RWPE1 (cell line): ENCODE results near the gene RAB29.
"Not testable (repeated sequence)": the region's sequence is repeated elsewhere in the genome, so short reads cannot be mapped to it uniquely, and the experiment has no call there.

Source experiments
- CTCF ChIA-PET: fragments of 350-600 bp; sonication (Branson Sonifier 250); formaldehyde crosslinking; extraction: SDS; loops from one replicate; lab custom pipeline; 2021; lab: Yijun Ruan, JAX
- POLR2A ChIA-PET: fragments of 400-600 bp; formaldehyde crosslinking; extraction: SDS; loops from one replicate; lab custom pipeline; 2020; ENCODE audit warnings: antibody characterized with exemption; ENCODE audit not compliant: low non-redundant PET; lab: Yijun Ruan, JAX
- DNase-seq: peaks from one replicate; pipeline ENCODE4 v3.0.0; 2012; ENCODE audit warnings: low spot score
- H3K27ac ChIP-seq: fragments of 450-650 bp; 2 replicates; pipeline ENCODE4 v1.5.1; 2017
- CTCF ChIP-seq: fragments of 450-650 bp; conservative IDR thresholded peaks from 2 replicates; pipeline ENCODE4 v1.5.1; 2017; ENCODE audit warnings: low read depth, mild to moderate bottlenecking

Gene RAB29

GRCh38 chr1:205775015-205775716 lies at the start of gene RAB29:
Gene RAB29, minus strand, starts transcription at chr1:205775482. Its CDS starts 526 bp downstream, at chr1:205774956.
- peak; percentile 86 for DNase-seq
- peak within 1 kb of the TSS; percentile 77 for H3K27ac ChIP-seq
- ChIA-PET CTCF (interaction anchor here (1.3 kb wide), 1 partner anchor 183 kb away, joined by 4 read pairs; no protein-coding TSS in a partner anchor), POLR2A (interaction anchor here (0.7 kb wide), 1 partner anchor 410 kb away, joined by 3 read pairs; no protein-coding TSS in a partner anchor)
- no peak for TF ChIP-seq CTCF

- no peak for TF ChIP-seq CTCF
- ChIA-PET CTCF (no interaction called here), POLR2A (interaction anchor here (0.6 kb wide), 1 partner anchor 9 kb away, joined by 6 read pairs; no protein-coding TSS in a partner anchor)
- no peak overlapping the region for H3K27ac ChIP-seq
- DNase-seq, result no peak
Observed at GRCh38 chr1:205824180-205824579, 48.9 kb upstream of the RAB29 start.

GRCh38 chr1:205823260-205823659 lies 48.0 kb upstream of the RAB29 start:
- DNase-seq, H3K27ac ChIP-seq, POLR2A ChIA-PET, CTCF ChIA-PET: not testable (repeated sequence)

- ChIA-PET POLR2A (no interaction called here), CTCF (no interaction called here)
- H3K27ac ChIP-seq, result no peak overlapping the region
- no peak for DNase-seq
- TF ChIP-seq CTCF, result no peak
Observed at GRCh38 chr1:205822397-205822796, 47.1 kb upstream of the RAB29 start.

GRCh38 chr1:205817988-205818387 lies 42.7 kb upstream of the RAB29 start:
- no peak for TF ChIP-seq CTCF
- ChIA-PET POLR2A (no interaction called here), CTCF (no interaction called here)
- H3K27ac ChIP-seq, result no peak overlapping the region
- DNase-seq, result no peak

GRCh38 chr1:205817364-205817763 lies 42.1 kb upstream of the RAB29 start:
- no peak for TF ChIP-seq CTCF
- DNase-seq, result no peak
- no peak overlapping the region for H3K27ac ChIP-seq
- POLR2A ChIA-PET, result no interaction called here
- CTCF ChIA-PET, result interaction anchor here (1.0 to 1.2 kb wide), 2 partner anchors 10 to 47 kb away, joined by 3 read pairs; no protein-coding TSS in a partner anchor

- peak overlapping the region; percentile 76 for H3K27ac ChIP-seq
- no peak for TF ChIP-seq CTCF
- CTCF ChIA-PET, result no interaction called here
- no peak for DNase-seq
- POLR2A ChIA-PET, result no interaction called here
Observed at GRCh38 chr1:205813755-205814058, 38.4 kb upstream of the RAB29 start.
